AG09319 (cell line): Measurements from ENCODE around the gene SNX25.

Source experiments
- DNase-seq: peaks from one replicate; pipeline ENCODE4 v3.0.0-alpha.2; 2010; ENCODE audit warnings: low read depth; ENCODE audit errors: extremely low read depth
- TF ChIP-seq, protein P1 (sequence below): IDR thresholded peaks from 2 replicates; pipeline ENCODE4 v1.5.1; 2011; ENCODE audit warnings: low read depth, mild to moderate bottlenecking, inconsistent platforms, low read length, moderate library complexity

The SNX25 gene

DNA sequence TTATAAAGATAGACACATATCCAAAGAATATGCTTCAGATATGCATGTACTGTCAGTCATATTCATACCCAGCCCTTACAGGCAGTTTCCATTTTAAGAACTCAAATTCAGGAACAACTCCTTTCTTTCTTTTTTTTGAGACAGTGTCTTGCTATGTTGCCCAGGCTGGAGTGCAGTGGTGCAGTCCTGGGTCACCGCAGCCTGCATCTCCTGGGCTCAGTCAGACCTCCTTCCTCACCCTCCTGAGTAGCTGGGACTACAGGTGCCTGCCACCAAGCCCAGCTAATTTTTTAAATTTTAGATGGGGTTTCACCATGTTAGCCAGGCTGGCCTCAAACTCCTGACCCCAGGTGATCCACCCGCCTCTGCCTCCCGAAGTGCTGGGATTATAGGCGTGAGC lies 34.5 kb downstream of the SNX25 start:
- no peak for DNase-seq
- TF ChIP-seq, protein P1, sequence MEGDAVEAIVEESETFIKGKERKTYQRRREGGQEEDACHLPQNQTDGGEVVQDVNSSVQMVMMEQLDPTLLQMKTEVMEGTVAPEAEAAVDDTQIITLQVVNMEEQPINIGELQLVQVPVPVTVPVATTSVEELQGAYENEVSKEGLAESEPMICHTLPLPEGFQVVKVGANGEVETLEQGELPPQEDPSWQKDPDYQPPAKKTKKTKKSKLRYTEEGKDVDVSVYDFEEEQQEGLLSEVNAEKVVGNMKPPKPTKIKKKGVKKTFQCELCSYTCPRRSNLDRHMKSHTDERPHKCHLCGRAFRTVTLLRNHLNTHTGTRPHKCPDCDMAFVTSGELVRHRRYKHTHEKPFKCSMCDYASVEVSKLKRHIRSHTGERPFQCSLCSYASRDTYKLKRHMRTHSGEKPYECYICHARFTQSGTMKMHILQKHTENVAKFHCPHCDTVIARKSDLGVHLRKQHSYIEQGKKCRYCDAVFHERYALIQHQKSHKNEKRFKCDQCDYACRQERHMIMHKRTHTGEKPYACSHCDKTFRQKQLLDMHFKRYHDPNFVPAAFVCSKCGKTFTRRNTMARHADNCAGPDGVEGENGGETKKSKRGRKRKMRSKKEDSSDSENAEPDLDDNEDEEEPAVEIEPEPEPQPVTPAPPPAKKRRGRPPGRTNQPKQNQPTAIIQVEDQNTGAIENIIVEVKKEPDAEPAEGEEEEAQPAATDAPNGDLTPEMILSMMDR = no peak

DNA sequence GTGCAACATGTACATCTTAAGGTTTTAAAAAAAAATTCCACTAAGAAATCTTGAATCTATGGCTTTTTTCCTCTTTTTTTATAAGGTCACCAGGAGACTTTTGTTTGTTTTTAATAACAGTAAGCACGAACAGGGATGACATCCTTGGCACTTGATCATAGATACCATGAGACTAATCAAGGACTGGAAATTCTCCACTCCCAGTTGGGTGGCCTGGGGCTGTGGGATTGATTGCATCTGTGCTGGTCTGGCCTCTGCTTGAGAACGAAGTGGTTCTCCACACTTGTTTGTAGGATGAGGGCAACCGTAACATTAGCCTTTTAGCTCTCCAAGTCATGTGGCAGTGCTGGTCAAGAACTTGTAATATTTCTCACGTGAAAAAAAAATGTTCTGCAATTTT lies 35.4 kb downstream of the SNX25 start:
- TF ChIP-seq, protein P1 = no peak
- peak; percentile 44 for DNase-seq

DNA sequence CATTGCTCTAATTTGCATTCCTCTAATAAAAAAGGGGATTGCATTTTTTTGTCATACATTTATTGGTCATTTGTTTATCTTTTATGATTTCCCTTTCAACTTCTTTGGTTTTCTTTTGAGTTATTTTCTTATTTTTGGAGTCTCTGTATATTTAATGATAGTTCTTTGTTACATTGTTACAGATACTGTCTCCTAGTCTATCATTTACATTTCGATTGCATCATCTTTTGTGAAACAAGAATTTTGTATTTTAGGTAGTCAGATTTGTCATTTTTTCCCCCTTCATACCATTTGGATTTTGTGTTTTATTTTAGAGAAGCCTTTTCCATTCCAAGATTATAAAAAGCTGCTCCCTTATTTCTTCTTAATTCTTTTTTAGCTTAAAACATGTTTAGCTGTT lies 37.1 kb downstream of the SNX25 start:
- no peak for DNase-seq
- TF ChIP-seq, protein P1 = no peak

DNA sequence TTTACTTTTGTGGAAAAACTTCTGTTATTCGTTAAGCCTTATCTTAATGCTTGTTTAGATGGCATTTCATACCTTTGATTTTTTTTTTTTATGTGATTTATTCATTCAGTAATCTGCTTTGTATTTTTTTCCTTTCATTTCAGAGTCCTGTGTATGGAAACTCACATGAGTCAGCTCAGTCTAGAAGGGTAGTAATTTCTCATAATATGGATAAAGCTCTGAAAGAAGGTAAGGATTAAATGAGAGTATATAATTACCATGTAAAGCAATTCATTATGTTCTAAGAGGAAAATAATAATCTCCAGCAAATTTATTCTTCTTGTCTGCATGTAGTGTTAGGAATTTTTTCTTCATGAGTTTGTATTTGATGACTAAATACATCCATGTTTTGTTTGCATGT lies 37.8 kb downstream of the SNX25 start:
- DNase-seq = no peak
- TF ChIP-seq, protein P1 = no peak

DNA sequence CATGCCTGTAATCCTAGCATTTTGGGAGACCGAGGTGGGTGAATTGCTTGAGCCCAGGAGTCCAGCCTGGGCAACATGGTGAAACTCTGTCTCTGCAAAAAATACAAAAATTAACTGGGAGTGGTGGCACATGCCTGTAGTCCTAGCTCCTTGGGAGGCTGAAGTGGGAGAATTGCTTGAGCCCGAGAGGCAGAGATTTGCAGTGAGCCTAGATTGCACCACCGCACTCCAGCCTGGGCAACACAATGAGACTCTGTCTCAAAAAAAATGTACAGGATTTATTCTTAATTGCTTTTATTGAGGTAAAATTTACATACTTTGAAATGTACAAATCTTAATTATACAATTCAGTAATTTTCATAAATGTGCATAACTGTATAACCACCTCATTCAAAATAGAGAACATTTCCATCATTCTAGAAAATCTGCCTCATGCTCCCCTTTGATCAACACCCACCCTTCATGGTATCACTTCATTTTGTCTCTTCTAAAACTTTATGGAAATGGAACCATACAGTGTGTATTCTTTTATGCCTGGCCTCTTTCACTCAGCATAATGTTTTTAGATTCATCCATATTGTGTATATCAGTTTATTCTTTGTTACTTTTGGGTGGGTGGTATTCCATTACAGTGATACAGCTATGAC lies 39.1 kb downstream of the SNX25 start:
- no peak for DNase-seq
- TF ChIP-seq, protein P1 = no peak

DNA sequence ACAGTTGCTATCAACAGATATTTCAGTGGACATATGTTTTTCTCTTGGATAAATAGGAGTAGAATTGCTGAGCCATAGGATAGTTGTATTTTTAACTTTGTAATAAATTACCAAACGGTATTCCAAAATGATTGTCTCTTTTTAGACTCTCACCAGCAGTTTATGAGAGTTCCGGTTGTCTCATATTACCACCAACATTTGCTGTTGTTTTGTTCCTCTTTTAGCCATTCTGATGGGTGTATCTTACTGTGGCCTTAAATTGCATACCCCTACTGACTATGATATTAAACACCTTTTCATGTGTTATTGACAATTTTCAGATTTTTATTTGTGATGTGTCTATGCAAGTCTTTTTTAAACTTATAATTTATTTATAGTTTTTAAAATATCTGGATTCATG lies 39.7 kb downstream of the SNX25 start:
- no peak for DNase-seq
- TF ChIP-seq, protein P1 = no peak

DNA sequence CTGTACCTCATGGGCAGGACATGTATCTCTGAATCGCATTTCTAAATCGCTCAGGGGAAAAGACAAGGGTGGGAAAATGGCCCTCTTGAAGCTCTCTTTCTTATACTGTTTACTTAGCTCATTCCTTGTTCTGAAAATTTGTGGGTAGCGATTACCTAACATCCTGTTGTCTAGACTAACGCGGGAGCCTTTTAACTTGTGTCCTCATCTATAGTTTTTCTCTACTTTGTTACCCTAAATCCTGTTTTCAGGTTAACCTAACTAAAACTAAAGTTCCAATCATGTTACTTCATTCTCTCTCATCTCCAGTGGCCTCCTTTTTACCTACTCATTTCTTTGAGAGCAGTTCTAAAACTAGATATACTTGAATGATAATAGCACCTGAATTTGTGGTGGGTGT lies 45.0 kb downstream of the SNX25 start:
- TF ChIP-seq, protein P1 = no peak
- no peak for DNase-seq
